HEK293T (cell line): Measurements from ENCODE around the gene ACER1.

ENCODE experiments used
- ARNT ChIP-seq: fragments of 450-650 bp; IDR thresholded peaks from 2 replicates; pipeline ENCODE4 v1.6.1; 2017; ENCODE audit warnings: mild to moderate bottlenecking
- BHLHE40 ChIP-seq: fragments of 450-650 bp; IDR thresholded peaks from 2 replicates; pipeline ENCODE4 v1.6.1; 2016; ENCODE audit warnings: mild to moderate bottlenecking, moderate library complexity, borderline replicate concordance
- CTBP1 ChIP-seq: fragments of 450-650 bp; IDR thresholded peaks from 2 replicates; pipeline ENCODE4 v1.6.1; 2016; ENCODE audit warnings: borderline replicate concordance
- FOXA1 ChIP-seq: fragments of 450-650 bp; IDR thresholded peaks from 2 replicates; pipeline ENCODE4 v1.6.1; 2016; ENCODE audit warnings: mild to moderate bottlenecking
- FOXM1 ChIP-seq: fragments of 450-650 bp; IDR thresholded peaks from 2 replicates; pipeline ENCODE4 v1.6.1; 2017; ENCODE audit warnings: mild to moderate bottlenecking, borderline replicate concordance
- HDGF ChIP-seq: fragments of 450-650 bp; IDR thresholded peaks from 2 replicates; pipeline ENCODE4 v1.6.1; 2017; ENCODE audit warnings: antibody characterized with exemption, borderline replicate concordance
- LEF1 ChIP-seq: fragments of 450-650 bp; IDR thresholded peaks from 2 replicates; pipeline ENCODE4 v1.6.1; 2017; ENCODE audit warnings: mild to moderate bottlenecking, borderline replicate concordance
- NFRKB ChIP-seq: fragments of 450-650 bp; IDR thresholded peaks from 2 replicates; pipeline ENCODE4 v1.6.1; 2016; ENCODE audit warnings: mild to moderate bottlenecking, moderate library complexity
- SP1 ChIP-seq: fragments of 450-650 bp; IDR thresholded peaks from 2 replicates; pipeline ENCODE4 v1.6.1; 2017
- SUZ12 ChIP-seq: fragments of 450-650 bp; IDR thresholded peaks from 2 replicates; pipeline ENCODE4 v1.6.1; 2016; ENCODE audit warnings: mild to moderate bottlenecking
- ZNF384 ChIP-seq: fragments of 450-650 bp; IDR thresholded peaks from 2 replicates; pipeline ENCODE4 v1.6.1; 2016
- TF ChIP-seq, protein P1 (sequence below): fragments of 450-650 bp; IDR thresholded peaks from 2 replicates; pipeline ENCODE4 v1.6.1; 2016

GRCh38 chr19:6288737-6289136, 44.7 kb downstream of the ACER1 start:
- TF ChIP-seq SP1 (no peak), FOXM1 (no peak), FOXA1 (no peak), NFRKB (no peak), ARNT (no peak), HDGF (no peak), LEF1 (no peak), SUZ12 (no peak), BHLHE40 (no peak), ZNF384 (no peak), CTBP1 (no peak)
- TF ChIP-seq, protein P1, sequence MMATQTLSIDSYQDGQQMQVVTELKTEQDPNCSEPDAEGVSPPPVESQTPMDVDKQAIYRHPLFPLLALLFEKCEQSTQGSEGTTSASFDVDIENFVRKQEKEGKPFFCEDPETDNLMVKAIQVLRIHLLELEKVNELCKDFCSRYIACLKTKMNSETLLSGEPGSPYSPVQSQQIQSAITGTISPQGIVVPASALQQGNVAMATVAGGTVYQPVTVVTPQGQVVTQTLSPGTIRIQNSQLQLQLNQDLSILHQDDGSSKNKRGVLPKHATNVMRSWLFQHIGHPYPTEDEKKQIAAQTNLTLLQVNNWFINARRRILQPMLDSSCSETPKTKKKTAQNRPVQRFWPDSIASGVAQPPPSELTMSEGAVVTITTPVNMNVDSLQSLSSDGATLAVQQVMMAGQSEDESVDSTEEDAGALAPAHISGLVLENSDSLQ: no peak
